GM12878 (cell line): ENCODE measurements around the gene NOS1AP.

ENCODE experiments used
- BCL11A ChIP-seq: IDR thresholded peaks from 2 replicates; pipeline ENCODE4 v1.6.1; 2011; ENCODE audit warnings: low read depth, low read length
- CREB1 ChIP-seq: IDR thresholded peaks from 2 replicates; pipeline ENCODE4 v1.6.1; 2012; ENCODE audit warnings: low read depth, mild to moderate bottlenecking, inconsistent platforms
- EP300 ChIP-seq, 2 experiments: fragments of 150-350 bp in 1 of 2; IDR thresholded peaks; 2 replicates each; pipeline ENCODE4 v1.6.1; 2011 to 2012; ENCODE audit warnings: low read depth in 2 of 2, low read length in 2 of 2, borderline replicate concordance in 1 of 2, improper control_type of control experiment in 1 of 2, inconsistent platforms in 1 of 2; ENCODE audit not compliant: control insufficient read depth in 1 of 2
- GABPA ChIP-seq: IDR thresholded peaks from 2 replicates; pipeline ENCODE4 v1.6.1; 2014; ENCODE audit warnings: antibody characterized with exemption, low read depth, mild to moderate bottlenecking, inconsistent platforms
- JUNB ChIP-seq: IDR thresholded peaks from 2 replicates; pipeline ENCODE4 v1.6.1; 2016; ENCODE audit warnings: antibody characterized with exemption, mild to moderate bottlenecking
- MAX ChIP-seq: IDR thresholded peaks from 2 replicates; pipeline ENCODE4 v1.6.1; 2012; ENCODE audit warnings: low read depth, low read length, improper control_type of control experiment
- PKNOX1 ChIP-seq: fragments of 450-650 bp; IDR thresholded peaks from 2 replicates; pipeline ENCODE4 v1.6.1; 2016; ENCODE audit warnings: mild to moderate bottlenecking
- SP1 ChIP-seq: IDR thresholded peaks from one replicate; pipeline ENCODE4 v1.6.1; 2011; ENCODE audit warnings: low read depth, low read length
- TAF1 ChIP-seq: IDR thresholded peaks from 2 replicates; pipeline ENCODE4 v1.6.1; 2011; ENCODE audit warnings: mild to moderate bottlenecking, low read depth, low read length, borderline replicate concordance
- ZNF24 ChIP-seq: fragments of 450-650 bp; IDR thresholded peaks from 2 replicates; pipeline ENCODE4 v1.6.1; 2017; ENCODE audit warnings: antibody characterized with exemption, mild to moderate bottlenecking
- TF ChIP-seq, protein P1 (sequence below): fragments of 450-650 bp; formaldehyde crosslinking; IDR thresholded peaks from 2 replicates; pipeline ENCODE4 v1.4.0; 2020; ENCODE audit warnings: mild to moderate bottlenecking, moderate library complexity
- TF ChIP-seq, protein P2 (sequence below), 3 experiments: IDR thresholded peaks in 2 of 3; conservative IDR thresholded peaks in 1 of 3; 2 replicates each; pipeline ENCODE4 v1.5.1; 2011; ENCODE audit warnings: low read depth in 3 of 3, low read length in 3 of 3, mild to moderate bottlenecking in 3 of 3, control low read depth in 2 of 3, moderate library complexity in 2 of 3, inconsistent platforms in 1 of 3, mixed read lengths in 1 of 3; ENCODE audit not compliant: control insufficient read depth in 2 of 3, insufficient read depth in 1 of 3; ENCODE audit errors: extremely low read depth in 1 of 3
- TF ChIP-seq, protein P3 (sequence below): IDR thresholded peaks from 2 replicates; pipeline ENCODE4 v1.6.1; 2012; ENCODE audit warnings: mild to moderate bottlenecking, low read depth, low read length

DNA sequence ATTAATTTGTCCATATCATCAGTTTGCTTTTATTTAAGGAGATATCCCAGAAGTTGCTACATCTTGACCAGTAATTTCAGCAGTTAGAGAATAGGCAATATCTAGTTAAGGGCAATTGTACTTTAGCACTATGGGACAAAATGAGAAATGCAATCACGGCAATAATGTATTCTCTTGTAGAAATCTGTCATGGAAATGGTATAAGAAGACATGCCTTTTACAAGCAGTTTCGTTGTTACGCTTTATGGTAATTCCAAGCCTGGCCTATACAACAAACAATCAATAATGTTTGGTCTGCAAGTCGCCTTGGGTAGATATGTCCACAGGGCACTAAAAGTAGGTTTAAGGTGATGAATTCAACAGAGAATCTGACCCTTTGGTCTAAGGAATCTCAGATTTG is 1.2 kb upstream of the NOS1AP start:
- TF ChIP-seq BCL11A (no peak), JUNB (no peak), MAX (no peak), EP300 (IDR thresholded peaks at IDR 0.05; ENCODE audit: borderline replicate concordance in 1 of 2, control insufficient read depth in 1 of 2, low read depth in 2 of 2, low read length in 2 of 2) (no peak), CREB1 (no peak), PKNOX1 (no peak), GABPA (no peak), TAF1 (no peak), SP1 (no peak), ZNF24 (no peak)
- TF ChIP-seq, protein P1, sequence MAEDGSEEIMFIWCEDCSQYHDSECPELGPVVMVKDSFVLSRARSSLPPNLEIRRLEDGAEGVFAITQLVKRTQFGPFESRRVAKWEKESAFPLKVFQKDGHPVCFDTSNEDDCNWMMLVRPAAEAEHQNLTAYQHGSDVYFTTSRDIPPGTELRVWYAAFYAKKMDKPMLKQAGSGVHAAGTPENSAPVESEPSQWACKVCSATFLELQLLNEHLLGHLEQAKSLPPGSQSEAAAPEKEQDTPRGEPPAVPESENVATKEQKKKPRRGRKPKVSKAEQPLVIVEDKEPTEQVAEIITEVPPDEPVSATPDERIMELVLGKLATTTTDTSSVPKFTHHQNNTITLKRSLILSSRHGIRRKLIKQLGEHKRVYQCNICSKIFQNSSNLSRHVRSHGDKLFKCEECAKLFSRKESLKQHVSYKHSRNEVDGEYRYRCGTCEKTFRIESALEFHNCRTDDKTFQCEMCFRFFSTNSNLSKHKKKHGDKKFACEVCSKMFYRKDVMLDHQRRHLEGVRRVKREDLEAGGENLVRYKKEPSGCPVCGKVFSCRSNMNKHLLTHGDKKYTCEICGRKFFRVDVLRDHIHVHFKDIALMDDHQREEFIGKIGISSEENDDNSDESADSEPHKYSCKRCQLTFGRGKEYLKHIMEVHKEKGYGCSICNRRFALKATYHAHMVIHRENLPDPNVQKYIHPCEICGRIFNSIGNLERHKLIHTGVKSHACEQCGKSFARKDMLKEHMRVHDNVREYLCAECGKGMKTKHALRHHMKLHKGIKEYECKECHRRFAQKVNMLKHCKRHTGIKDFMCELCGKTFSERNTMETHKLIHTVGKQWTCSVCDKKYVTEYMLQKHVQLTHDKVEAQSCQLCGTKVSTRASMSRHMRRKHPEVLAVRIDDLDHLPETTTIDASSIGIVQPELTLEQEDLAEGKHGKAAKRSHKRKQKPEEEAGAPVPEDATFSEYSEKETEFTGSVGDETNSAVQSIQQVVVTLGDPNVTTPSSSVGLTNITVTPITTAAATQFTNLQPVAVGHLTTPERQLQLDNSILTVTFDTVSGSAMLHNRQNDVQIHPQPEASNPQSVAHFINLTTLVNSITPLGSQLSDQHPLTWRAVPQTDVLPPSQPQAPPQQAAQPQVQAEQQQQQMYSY: no peak
- TF ChIP-seq, protein P2, sequence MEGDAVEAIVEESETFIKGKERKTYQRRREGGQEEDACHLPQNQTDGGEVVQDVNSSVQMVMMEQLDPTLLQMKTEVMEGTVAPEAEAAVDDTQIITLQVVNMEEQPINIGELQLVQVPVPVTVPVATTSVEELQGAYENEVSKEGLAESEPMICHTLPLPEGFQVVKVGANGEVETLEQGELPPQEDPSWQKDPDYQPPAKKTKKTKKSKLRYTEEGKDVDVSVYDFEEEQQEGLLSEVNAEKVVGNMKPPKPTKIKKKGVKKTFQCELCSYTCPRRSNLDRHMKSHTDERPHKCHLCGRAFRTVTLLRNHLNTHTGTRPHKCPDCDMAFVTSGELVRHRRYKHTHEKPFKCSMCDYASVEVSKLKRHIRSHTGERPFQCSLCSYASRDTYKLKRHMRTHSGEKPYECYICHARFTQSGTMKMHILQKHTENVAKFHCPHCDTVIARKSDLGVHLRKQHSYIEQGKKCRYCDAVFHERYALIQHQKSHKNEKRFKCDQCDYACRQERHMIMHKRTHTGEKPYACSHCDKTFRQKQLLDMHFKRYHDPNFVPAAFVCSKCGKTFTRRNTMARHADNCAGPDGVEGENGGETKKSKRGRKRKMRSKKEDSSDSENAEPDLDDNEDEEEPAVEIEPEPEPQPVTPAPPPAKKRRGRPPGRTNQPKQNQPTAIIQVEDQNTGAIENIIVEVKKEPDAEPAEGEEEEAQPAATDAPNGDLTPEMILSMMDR (IDR thresholded peaks at IDR 0.05 in 2 of 3, conservative IDR thresholded peaks at IDR 0.05 in 1 of 3; ENCODE audit: control insufficient read depth in 2 of 3, extremely low read depth in 1 of 3, insufficient read depth in 1 of 3, low read depth in 3 of 3, low read length in 3 of 3): no peak
- TF ChIP-seq, protein P3, sequence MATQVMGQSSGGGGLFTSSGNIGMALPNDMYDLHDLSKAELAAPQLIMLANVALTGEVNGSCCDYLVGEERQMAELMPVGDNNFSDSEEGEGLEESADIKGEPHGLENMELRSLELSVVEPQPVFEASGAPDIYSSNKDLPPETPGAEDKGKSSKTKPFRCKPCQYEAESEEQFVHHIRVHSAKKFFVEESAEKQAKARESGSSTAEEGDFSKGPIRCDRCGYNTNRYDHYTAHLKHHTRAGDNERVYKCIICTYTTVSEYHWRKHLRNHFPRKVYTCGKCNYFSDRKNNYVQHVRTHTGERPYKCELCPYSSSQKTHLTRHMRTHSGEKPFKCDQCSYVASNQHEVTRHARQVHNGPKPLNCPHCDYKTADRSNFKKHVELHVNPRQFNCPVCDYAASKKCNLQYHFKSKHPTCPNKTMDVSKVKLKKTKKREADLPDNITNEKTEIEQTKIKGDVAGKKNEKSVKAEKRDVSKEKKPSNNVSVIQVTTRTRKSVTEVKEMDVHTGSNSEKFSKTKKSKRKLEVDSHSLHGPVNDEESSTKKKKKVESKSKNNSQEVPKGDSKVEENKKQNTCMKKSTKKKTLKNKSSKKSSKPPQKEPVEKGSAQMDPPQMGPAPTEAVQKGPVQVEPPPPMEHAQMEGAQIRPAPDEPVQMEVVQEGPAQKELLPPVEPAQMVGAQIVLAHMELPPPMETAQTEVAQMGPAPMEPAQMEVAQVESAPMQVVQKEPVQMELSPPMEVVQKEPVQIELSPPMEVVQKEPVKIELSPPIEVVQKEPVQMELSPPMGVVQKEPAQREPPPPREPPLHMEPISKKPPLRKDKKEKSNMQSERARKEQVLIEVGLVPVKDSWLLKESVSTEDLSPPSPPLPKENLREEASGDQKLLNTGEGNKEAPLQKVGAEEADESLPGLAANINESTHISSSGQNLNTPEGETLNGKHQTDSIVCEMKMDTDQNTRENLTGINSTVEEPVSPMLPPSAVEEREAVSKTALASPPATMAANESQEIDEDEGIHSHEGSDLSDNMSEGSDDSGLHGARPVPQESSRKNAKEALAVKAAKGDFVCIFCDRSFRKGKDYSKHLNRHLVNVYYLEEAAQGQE: no peak
